Panc1 (cell line): ENCODE results near the gene GMPR.

ENCODE experiments used
- CTCF ChIP-seq: fragments of 450-650 bp; IDR thresholded peaks from 2 replicates; pipeline ENCODE4 v1.5.1; 2017; ENCODE audit warnings: mild to moderate bottlenecking
- TCF7L2 ChIP-seq: IDR thresholded peaks from 2 replicates; pipeline ENCODE4 v1.6.1; 2011; ENCODE audit warnings: mild to moderate bottlenecking, low read depth, low read length, inconsistent platforms

GRCh38 chr6:16305246-16305725 lies 66.9 kb downstream of the GMPR start:
- TF ChIP-seq CTCF (no peak), TCF7L2 (no peak)
